HG03045 (cell line): ENCODE results near the gene MAP4K3.
A peak's percentile ranks its signal among the peaks of the same experiment; 100 is the strongest.
"Not testable (repeated sequence)": the region's sequence is repeated elsewhere in the genome, so short reads cannot be mapped to it uniquely, and the experiment has no call there.

Experiments used
- ATAC-seq: cut with Tn5 transposase; IDR thresholded peaks from one replicate; pipeline ENCODE4 v1.9.1; 2021; ENCODE audit warnings: mild to moderate bottlenecking, moderate library complexity; ENCODE audit not compliant: unreplicated experiment

Gene MAP4K3

DNA sequence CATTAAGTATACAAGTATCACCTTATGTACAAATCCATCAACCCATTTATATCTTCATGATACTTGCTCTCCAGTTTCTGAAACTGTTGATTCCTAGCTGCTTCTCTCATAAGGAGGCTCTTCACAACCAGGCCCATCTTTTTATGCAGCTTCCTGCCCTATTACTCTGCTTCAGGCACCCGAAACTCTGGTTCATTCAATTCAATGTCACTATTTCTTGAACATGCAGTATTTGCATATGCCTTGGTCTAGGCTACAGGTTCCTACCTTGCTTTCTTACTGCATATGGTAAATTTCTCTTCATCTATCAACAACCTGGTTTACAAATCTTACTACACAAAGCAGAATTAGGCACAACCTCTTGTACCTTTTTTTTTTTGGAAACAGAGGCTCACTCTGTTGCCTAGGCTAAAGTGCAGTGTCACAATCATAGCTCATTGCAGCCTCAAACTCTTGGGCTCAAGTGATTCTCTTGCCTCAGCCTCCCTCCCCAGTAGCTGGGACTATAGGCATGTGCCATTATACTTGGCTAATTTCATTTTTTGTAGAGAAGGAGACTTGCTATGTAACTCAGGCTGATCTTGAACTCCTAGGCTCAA, 190.6 kb downstream of the MAP4K3 start:
- ATAC-seq: no peak

- not testable (repeated sequence) for ATAC-seq
Measured at GRCh38 chr2:39244963-39245625, 192.0 kb downstream of the MAP4K3 start.

GRCh38 chr2:39244241-39244862, 192.7 kb downstream of the MAP4K3 start:
- ATAC-seq: not testable (repeated sequence)

- ATAC-seq: no peak
Measured at GRCh38 chr2:39243469-39244123, 193.5 kb downstream of the MAP4K3 start, which contains the start of gene CDKL4. TSS of gene CDKL4 (minus strand) at chr2:39243970.

DNA sequence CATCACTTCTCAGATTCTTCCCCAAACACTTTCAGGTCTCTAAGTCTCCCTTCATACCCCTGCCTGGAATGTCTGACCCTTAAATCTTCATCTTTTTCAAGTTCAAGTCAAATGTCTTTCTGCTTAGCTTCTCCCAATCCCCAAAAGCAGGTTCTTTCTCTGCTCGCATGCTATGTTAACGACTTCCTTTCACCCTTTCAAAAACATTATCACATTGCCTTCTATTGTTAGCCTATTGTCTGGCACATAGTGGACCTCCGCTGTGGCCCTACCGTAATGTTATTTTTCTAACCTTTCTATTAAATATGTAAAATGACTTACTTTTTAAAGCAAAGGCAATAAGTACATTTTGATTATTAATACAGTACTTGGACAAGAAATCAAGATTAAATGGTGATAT, 195.5 kb downstream of the MAP4K3 start:
- ATAC-seq: no peak

GRCh38 chr2:39240758-39241157, 196.3 kb downstream of the MAP4K3 start:
- ATAC-seq: no peak

DNA sequence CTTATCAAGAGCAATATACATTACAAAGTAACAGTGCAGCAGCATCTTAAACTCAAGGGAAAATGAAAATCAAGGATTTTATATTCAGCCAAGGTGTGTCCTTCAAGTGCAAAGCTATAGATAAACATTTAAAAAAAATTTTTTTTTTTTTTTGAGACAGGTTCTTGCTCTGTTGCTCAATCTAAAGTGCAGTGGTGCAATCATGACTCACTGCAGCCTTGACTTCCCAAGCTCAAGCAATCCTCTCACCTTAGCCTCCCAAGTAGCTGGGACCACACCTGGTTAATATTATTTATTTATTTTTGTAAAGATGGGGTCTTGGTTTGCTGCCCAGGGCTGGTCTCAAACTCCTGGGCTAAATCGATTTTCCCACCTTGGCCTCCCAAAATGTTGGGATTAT, 202.3 kb downstream of the MAP4K3 start:
- no peak for ATAC-seq

- ATAC-seq: no peak
Measured at GRCh38 chr2:39232141-39232540, 204.9 kb downstream of the MAP4K3 start.

GRCh38 chr2:39228413-39229209, 208.5 kb downstream of the MAP4K3 start:
- peak; percentile 11 for ATAC-seq

- peak; percentile 65 for ATAC-seq
Measured at GRCh38 chr2:39227628-39228412, 209.3 kb downstream of the MAP4K3 start.

GRCh38 chr2:39225567-39225966, 211.5 kb downstream of the MAP4K3 start:
- ATAC-seq: no peak

DNA sequence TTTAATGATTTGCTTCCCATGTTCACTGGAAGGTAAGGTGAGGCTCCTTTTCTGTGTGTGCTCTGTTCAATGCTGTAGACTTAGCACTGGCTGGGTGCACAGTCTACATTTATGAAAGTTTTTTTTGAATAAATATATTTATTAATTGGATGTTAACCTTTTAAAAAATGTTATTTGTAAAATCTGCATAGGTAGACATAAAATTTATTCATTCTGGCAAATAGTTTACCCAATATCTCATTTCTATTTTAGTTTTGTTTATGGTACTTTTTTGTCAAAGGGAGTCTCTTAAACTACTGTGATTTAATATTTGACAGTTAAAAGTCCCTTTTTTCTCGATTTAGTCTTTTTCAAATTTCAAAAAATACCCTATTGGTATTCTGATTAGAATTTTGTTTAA, 213.2 kb downstream of the MAP4K3 start:
- ATAC-seq: no peak

DNA sequence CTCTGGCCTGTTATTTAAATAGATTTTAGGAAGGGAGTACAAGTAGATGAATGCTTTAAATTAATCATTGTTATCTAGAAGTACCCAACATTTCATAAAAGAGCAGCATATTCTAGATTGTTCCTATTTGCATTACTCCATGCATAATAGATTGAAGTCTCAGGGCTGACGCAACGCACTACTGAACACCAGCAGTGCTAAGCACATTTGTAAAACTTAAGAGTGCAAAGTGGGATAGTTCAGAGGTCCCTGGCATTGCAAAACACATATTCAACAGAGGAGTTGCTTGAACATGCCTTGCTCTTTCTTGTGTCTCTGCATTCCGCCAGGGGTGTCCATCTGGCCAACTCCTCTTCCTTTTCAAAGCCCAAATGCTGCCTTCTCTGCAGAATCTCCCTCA, 215.6 kb downstream of the MAP4K3 start:
- no peak for ATAC-seq

DNA sequence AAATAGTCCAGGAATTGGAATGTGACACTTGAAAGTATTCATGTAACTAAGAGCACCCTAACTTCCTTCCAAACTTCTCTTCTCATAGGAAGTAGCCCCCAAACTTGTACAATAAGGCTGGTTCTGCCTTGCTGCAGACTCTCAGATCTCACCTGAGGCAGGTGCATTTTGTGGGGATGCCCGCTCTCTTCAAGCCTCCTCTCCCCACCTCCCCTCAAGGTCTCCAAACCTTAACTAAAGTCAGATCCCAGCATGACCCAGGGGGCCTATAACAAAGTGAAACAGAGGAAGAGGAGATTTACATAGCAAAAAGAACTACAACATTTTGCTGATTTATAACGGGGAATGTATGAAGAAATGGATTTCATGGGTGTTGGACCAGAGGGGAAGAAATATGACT, 216.9 kb downstream of the MAP4K3 start:
- no peak for ATAC-seq

DNA sequence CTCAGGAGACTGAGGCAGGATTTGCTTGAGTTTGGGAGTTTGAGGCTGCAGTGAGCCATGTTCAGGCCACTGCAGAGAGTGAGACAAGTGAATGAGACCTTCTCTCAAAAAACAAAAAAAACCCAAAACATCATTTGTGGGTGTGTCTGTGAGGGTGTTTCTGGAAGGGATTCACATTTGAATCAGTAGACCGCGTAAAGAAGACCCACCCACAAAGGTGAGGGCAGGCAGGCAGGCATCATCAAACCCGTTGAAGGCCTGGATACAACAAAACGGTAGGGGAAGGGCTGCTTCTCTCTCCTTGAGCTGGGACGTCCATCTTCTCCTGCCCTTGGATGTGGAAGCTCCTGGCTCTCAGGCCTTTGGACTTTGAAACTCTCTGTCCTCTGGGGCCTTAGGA, 218.7 kb downstream of the MAP4K3 start:
- no peak for ATAC-seq

DNA sequence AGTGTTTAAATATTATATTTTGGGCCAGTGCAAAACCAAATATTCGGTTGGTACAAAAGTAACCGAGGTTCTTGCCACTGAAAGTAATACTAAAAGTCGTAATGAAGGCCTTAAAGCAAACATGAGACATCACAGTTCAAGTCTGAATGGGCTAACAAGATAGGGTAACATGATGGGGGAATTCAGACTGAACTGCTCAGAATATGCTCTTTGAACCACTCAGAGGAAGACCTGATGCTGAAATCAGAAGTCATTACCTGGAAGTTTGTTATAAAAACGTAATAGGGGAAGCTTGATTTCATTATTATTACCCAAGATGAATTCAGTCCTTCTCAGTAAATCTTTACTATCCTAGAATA, 219.9 kb downstream of the MAP4K3 start:
- ATAC-seq: no peak

DNA sequence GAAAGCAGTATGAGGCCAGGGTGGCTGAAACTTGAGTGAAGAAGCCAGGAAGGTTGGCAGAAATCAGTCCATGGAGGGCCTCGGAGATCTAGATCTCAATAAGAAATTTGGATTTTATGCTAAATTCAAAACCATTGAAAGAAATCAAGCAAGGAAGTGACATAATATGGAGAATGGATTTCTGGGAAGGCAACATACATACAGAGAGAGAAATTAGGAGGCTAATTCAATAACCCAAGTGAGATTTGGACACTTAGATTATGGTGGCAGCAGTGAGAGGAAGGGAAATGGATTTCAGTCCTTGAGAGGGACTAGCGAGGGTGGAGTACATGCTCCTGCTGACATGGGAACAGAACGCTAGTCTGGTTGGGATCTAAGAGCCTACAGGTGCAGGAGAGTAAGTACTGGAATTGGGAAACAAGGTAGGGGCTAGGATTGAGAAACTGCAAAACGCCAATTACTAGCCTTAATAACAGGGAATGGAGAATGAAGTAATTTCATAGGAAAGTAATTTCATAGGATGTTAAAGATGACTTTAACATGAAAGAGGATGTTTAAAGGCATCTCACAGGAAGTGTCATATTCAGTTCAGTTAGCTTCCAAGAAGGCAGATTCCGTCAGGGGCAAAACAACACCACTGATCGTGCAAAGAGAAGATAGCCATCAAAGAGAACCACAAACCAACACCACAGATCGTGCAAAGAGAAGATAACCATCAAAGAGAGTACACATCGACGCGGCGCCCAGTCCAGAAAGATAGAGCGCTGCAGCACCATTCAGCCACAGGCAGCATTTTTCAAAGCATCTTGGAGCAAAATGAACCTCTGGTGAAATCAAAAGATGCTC, 220.5 kb downstream of the MAP4K3 start:
- no peak for ATAC-seq

- ATAC-seq: no peak
Measured at GRCh38 chr2:39215545-39215944, 221.5 kb downstream of the MAP4K3 start.

DNA sequence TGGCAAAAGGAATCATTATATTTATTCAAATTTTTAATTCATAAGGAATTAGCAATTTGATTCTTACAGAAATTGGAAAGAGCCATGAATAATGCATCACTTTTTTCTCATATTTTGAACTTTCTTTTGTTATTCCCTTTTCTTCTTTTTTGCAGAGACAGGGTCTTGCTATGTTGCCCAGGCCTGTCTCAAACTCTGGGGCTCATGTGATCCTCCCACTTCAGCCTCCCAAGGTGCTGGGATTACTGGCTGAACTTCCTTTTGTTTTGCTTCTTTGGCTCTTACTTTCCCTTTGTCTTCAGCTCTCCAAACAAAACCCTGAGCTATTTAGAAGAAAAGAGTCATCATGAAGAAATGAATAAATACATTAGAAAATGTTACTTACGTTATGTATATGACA, 224.1 kb downstream of the MAP4K3 start:
- no peak for ATAC-seq
